GM12801 (cell line): Measurements from ENCODE around the gene RBCK1.

Experiments
- CTCF ChIP-seq: IDR thresholded peaks from one replicate; pipeline ENCODE4 v1.5.1; 2011; ENCODE audit warnings: control low read depth; ENCODE audit not compliant: insufficient read length; ENCODE audit errors: extremely low read depth

RBCK1 gene

GRCh38 chr20:420721-421574 lies 12.8 kb downstream of the RBCK1 start:
- no peak for TF ChIP-seq CTCF

GRCh38 chr20:421685-422250 lies 13.7 kb downstream of the RBCK1 start:
- TF ChIP-seq CTCF, result no peak

- no peak for TF ChIP-seq CTCF
These were observed 18.5 kb downstream of the RBCK1 start for GRCh38 chr20:426566-426965.

- TF ChIP-seq CTCF, result no peak
These were observed 19.3 kb downstream of the RBCK1 start for GRCh38 chr20:427401-427800.

GRCh38 chr20:427849-428657 lies 20.0 kb downstream of the RBCK1 start:
- no peak for TF ChIP-seq CTCF

- no peak for TF ChIP-seq CTCF
These were observed 20.6 kb downstream of the RBCK1 start for GRCh38 chr20:428658-429200.
